Suppressor macrophage treated with lipopolysaccharide for 1 hour (primary cell): ENCODE results near the gene ICA1.
"Not testable (repeated sequence)": the region's sequence is repeated elsewhere in the genome, so short reads cannot be mapped to it uniquely, and the experiment has no call there.

Source experiments
- DNase-seq, 3 donors: peaks; one replicate each; pipeline ENCODE4 v3.0.0-alpha.2; 2020 to 2022

ICA1 gene

DNA sequence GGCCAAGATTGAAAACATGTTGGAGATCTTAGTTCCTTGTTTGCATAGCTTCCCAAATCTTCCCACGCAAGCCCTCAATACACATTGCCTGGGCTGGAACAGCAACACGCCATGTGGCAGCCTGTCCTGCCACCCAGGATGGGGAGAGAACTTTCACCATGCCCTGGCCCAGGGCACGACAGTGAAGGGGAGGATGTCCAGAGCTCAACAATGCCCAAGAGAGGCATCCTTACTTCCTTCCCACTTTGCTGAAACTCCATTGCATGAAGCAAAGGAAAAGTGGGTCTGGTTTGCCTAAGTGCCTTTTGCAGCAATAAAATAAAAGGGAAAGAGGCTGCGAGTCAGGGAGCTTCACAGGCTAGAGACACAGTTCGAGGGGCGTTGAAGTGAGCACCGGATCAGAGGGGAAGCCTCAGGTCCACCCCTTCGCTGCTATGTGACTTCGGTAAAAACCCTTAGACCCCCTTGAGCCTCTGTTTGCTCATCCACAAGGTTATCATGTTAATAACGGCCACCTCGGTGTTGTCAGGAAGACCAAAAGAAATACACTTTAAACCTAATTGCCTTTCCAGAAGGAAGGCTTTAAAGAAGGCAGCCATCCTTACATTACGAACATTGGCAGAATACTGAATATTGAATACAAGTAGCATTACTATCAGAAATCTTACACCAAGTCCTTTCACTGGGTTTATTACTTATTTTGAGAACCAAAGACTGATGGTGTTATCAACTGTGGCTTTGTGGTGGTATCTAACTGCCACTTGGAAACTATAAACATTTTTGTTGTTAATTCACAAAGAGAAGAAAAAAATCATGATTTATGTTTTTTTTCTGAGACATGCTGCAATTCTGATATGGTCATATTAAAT is 133.3 kb downstream of the ICA1 start:
- DNase-seq, result peak in 2 of 3 donors; percentile 7 to 19

DNA sequence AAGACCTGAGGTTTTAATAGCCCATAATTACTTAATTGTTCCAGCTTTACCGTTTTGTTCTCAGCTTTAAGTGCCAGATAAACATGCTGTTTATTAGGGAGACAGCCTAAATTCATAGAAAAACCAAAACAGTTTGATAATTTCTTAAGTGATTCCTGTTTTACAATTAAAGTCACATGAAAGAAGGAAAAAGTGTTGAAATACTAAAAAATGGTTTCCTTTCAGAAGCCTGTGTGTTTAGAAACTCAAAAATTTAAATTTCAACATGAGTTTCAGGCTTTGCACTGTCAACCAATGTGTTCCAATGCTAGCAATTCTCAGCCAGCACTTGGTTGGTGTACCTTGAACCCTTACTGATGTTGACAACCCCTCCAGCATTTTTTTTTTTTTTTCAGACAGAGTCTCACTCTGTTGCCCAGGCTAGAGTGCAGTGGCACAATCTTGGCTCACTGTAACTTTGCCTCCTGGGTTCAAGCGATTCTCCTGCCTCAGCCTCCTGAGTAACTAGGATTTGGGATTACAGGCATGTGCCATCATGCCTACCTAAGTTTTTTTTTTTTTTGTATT is 135.3 kb downstream of the ICA1 start:
- DNase-seq, result peak in 1 of 3 donors; percentile 19

DNA sequence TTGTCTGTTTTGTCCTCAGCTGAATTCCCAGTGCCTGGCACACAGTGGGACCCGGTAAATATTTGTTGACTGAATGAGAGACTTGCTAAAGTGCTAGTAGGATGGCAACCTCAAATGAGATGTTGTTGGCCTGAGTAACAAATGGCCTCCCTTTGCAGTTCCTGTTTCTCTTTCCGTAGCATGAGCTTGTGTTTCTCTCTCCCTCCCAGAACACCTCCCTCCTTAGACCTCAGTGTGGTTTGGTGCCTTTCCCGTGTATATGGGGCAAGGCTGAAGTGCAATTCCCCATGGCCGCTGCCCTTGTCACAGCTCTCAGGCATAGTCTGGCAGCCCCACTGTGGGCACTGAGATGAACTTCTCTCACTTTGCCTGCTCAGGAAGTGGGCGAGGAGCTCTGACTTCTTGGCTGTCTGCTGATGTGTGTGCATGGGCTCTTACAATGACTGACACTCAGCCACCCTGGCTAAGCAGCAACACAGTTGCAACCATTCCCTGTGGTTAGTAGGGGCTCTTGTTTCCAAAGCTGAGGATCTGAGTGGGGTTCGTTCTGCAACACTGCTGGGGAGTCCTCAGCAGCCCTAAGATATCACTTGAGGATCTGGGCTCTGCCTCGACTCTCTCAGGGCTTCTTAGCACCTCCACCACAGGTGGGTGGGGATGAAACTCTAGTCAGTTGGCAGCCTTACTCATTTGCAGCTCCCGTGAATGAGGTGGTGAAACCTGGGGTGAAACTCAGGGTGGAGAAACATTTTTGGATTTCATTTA is 136.1 kb downstream of the ICA1 start:
- DNase-seq, result peak; percentile 46 to 59 (median 52)

DNA sequence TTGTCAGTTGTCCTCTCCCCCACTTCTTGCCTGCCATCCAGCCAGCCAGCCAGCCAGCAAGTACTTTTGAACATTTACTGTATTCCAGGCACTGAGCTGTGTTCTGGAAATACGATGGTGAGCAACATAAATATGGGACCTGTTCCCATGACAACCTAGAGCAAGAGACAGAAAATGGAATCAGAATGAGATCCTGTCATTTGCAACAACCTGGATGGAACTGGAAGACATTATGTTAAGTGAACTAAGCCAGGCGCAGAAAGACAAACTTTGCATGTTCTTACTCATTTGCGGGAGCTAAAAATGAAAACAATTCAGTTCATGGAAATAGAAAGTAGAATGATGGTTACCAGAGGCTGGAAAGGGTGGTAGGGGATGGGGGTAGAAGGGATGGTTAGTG is 140.7 kb downstream of the ICA1 start:
- DNase-seq, result no peak

DNA sequence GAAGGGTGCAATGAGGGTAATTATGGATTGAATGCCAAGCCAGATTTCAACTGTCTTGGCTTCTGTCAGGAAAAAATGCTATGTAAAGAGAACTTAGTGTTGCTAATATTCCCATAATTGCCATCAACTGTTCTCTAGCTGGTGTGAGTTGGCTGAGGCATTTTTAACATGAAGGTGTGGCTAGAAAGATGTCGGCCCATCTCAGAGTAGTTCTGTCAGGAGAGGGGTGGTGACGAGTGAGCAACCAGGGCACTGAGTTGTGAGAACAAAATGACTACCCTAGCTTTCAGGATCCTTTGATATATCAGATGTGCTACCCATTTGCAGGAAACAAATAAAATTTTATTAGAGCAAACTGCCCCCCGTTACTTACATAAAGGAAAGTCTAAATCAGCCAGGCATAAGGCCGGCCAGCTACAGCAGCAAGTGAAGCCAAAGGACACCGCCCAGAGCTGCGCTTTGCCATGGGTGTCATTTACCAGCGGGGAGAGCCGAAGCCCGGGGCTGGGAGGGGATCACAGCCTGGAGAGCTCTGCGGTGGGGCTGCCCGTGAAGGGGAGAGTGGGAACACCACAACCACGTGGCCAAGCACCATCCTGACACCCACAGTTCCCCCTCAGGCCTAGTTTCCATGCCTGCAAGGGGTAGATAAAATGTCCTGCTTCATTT is 141.4 kb downstream of the ICA1 start:
- DNase-seq, result no peak

DNA sequence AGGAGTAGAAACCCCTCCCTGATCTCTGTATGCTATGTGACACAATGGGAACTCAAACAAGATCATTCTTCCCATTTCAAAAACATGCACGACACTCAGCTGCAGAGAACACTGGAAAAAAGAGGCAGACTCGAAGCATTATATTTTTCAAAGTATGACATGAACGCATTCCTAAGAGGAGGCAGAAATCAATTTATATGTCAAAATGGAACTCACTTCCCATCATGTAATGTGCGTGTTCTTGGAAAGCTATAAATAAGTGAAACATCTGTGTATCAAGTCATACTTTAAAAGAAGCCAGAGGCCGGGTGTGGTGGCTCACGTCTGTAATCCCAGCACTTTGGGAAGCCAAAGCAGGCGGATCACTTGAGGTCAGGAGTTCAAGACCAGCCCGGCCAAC is 142.7 kb downstream of the ICA1 start:
- DNase-seq, result no peak

DNA sequence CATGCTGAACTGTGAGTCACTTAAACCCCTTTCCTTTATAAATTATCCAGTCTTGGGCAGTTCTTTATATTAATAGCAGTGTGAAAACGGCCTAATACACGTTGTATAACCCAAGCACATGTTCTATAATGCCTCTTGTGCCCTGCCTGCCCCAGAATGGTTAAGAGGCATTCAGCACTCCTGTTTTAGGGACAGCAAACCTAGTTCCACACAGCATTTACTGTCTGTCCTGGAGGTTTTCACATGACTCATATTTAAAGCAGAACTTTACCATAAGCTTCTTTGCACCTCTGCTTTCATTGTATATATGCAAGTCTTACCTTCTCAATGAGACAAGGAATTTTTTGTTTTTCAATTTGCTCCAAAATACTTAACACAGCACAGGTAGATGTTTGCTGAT is 144.8 kb downstream of the ICA1 start:
- DNase-seq, result peak in 1 of 3 donors; percentile 2

DNA sequence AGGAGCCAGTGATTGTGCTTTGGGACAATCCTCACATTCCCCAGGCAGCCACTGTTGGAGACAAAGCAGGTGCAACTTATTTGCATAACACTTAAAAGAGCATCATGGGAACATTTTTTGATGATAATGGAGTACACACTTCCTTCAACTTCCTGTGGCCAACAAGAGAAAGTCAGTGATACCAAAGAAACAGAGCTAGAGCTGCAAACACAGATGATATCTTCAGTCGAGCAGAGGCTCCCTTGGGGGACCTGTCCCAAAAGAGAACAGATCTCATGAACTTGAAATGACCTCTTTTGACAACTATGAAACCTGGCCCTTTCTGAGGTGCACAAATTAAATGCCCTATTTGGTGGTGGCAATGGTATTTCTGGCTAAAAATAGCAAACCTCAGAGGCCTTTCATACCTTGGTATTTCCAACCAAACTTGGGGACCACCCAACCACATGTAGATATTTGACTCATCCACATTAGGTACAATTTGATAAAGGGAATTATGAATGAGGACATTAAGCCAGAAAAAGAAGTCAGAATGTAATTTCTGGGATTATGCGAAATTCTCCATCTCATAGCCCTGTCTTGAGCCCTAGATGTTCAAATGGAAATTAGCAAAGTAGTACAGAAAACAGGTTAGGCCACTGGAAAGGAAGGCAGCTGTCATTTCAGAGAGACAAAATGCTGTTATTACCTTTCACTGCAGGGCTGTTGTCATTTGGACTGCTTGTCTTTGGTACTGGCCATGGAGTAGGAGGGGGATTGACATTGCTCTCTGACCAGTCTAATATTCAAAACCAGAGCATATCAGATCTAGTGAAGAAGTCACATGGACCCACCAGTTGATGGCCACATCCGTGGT is 146.2 kb downstream of the ICA1 start:
- no peak for DNase-seq

DNA sequence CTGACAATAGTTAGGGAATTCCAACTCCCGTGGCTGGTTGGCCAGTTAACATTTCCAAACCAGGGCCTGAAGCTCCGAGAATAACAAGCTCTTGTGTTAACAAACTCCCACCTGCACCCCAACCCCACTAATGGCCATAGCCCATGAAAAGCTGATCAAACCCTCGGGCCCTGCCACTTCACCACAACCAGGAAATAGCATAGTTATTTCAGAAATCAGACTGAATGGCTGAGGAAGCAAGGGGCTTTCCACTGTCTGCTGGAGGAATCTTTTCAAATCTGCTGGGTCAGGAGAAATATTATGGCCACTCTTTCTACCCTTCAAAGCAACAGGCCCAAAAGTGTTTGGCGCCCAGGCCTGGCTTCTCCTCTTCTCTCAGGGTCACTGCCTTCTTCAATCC is 147.8 kb downstream of the ICA1 start:
- DNase-seq, result peak in 1 of 3 donors; percentile 3

DNA sequence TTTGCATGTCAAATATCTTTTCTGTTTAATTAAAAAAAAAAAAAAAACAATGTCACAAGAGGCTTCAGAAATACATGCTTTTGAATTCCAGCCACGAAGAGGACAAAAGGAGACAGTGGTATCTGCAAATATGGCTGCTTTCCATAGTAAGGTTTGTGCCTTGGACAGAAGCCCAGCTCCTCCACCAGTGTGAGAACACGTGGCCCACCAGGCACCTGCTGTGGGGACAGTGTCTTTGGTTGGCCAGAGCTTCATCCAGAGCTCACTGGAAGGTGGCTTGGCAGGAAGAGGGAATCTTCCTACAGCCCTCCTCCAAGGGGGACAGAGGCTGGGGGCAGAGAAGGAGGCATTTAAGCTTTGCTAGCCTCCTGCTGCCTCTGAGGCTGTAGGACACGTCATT is 148.8 kb downstream of the ICA1 start:
- no peak for DNase-seq

DNA sequence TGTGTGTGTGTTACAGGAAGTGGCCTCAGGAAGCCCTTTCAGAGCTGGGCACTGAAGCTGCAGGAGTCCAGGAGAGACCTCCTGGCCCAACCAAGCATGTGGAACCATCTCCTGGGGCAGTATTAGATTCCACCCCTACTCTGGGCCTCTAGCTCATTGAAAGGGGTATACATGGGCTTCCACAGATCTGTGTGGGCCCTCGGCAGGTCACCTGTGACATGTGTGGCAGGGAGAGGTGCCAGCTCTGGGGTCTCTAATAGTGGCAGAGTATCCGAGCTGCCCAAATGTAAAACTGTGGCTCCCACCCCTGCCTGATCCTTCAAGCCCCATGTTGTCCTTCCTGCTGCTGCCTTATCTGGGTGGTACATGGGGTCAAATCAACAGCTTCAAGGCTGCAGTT is 149.3 kb downstream of the ICA1 start:
- DNase-seq, result no peak

DNA sequence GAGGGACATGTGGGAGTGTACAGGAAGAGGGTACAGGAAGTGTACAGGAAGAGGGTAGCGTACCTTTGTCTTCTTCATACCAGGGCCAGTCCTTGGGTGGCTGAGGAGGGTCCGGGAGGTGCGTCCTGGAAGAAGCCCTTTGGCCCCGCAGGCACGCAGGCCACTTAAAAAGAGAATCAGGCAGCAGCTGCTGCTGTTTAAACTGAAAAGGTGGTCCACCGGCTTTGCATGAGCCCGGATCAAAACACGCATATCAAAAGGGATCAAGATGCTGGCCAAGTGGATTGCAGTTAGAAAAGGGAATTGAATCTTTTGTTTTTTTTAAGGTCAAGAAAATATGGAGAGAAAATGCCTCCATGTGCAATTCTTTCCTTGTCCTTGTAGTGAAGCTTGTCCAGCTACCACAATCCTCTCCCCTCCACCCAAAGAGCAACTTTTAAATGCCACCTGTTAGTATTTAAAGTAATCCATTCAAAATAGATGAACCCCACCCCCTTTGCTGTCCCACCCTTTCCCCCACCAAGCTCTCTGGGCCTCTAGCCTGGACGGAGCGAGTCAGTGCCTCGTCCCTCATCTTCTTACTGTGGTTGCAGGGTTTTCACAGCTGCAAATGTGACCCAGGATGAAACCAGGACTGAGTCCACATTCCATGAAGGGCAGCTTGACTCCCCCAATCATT is 150.5 kb downstream of the ICA1 start:
- DNase-seq, result no peak

DNA sequence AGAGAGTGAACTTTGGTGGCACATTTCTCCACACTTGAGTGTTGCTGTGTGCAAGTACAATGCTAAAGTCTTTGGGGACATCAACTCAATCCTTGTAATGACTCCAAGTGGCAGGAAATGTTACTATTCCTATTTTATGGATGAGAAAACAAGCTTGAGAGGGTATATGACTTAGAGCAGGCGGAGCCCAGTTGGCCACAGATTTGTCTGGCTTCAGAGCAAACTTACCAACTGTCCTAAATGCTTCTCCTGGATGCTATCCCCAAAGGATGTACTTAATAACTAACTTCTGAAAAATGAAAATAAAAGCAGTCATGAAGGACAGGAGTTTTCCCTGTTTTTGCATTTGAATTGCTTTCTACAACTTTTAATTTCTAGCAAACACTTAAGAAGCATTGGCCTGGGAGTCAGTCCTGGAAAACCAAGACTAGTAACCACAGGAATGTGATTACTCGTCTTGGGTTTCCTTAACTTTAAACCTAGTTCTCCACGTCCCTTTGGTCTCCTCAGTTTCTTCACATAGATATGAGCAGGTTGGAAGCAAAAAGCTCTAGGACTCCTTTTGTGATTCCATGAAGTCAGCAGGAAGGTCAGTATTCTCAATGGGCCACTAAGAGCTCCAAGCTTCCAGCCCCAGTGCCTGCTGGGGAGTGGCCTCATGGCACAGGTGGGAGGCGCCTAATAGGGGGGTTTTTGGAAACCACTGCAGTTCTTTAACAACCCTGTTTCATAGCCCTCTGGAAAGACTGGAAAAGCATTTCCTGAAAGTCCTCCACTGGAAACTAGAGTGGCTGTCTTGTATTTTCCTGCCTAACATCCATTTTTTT is 152.6 kb downstream of the ICA1 start:
- DNase-seq, result no peak

DNA sequence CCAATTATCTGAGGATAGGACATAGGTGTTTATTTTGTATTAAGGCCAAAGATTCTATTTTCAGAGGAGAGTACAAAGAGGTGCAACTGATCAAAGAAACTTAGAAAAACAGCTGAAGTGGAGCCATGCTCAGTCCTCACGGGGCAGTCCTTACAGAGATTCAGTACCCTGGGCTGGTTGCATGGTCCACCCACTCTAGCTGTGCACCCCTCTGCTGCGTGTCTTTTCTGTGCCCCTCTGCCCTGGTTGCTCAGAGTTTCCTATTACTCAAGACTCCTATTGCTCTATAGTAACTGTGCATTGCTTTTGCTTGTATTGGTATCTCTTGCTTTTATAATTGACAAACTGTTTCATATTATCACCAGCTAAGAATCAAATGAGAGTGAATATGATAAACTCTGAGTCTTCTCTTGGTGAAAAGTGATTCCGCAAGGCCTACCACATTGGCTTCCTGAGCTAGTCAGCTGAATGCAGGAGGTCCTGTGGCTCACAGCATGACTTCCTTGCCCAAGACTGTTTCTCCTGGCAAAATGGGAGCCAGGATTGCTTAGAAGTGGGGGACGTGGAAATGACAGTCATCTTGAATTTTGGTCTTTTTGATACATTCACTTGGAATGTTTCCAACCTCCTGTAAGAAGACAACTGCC is 156.4 kb downstream of the ICA1 start:
- DNase-seq, result no peak

DNA sequence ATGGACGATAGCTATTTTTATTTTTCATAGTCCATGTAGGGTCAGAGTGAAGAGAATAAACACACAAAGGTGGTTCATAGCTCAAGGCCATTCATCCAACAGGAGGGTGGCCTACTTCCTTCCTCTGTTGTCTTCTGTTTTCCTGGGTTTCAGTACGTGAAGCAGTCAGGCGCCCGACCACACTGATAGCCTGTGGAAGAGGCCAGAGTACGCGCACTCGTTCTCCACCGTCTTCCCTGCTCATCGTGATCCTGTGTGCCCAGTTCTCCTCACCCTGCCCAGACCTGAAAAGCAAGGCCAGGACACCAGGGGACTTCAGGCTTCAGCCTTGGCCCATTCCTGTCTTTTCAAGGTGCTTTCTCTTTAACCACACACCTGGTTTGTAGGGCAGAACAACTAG is 158.7 kb downstream of the ICA1 start:
- no peak for DNase-seq

DNA sequence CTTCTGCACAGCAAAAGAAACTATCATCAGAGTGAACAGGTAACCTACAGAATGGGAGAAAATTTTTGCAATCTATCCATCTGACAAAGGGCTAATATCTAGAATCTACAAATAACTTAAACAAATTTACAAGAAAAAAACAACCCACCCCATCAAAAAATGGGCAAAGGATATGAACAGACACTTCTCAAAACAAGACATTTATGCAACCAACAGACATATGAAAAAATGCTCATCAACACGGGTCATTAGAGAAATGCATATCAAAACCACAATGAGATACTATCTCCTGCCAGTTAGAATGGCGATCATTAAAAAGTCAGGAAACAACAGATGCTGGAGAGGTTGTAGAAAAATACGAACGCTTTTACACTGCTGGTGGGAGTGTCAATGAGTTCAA is 160.7 kb downstream of the ICA1 start:
- DNase-seq, result not testable (repeated sequence)

DNA sequence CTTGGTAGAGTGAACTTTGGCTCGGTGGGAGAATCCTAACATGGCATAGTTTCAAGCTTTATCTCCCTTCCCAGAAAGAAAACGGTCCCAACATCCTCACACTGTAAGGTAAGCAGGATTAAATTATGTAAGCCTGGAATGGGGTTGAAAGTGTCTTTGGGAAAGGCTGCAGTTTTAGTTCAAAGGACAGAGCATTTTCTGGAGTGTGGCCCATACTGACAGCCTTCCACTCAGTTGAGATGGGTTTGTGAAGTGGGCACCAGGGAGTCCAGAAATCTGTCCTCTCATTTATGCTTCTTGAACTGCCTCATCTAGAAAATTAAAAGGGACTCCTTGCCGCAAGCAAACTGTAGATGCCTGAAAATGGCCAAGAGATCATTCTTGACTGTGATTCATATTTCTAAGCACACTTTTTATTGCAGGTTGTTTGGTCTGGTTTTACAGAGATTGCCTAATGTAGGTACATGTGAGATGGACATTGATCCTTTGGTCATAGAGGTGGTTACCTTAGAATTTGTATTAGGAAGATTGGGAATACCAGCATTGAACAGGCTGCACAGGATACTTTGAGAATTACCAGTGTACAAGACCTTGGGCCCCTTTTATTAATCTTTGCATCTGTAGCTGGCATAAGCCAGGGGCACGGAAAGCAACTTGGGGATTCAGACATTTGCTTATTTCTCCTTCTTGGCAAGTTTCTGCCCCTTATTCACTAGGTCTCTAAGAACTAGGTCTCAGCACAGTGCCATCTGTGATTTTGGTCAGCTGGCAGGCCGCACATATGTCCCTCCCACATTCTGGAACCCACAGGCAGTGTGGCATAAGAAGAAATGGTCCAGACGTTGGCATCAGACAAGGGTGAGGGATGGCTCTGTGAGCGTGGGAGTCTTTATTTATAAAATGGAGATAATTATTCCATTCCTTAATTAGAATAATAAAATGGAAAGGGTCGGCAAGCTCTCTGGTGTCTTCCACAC is 167.5 kb downstream of the ICA1 start:
- DNase-seq, result no peak

DNA sequence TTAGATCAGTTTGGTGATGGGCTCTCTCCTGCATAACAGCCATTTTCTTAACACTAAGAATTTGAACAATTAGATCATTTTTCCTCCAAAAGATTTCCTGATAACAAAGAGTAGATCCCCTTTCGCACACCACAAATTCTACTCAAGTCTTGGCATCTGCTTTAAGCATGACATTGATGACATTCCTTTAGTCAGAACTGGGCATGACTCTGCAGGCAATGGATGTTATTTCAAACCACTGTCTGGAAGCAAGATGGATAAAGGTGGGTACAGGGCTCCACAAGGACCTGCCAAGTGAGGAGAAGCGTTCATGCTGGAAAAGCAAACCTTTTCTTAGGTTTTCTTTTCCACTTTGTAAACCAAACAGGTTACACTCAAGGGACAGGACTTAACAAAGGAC is 169.8 kb downstream of the ICA1 start:
- DNase-seq, result no peak
